GM21515 (cell line): Measurements from ENCODE around the gene USHBP1.
A peak's percentile ranks its signal among the peaks of the same experiment; 100 is the strongest.

ENCODE experiments used
- ATAC-seq: cut with Tn5 transposase; IDR thresholded peaks from one replicate; pipeline ENCODE4 v1.9.1; 2021; ENCODE audit not compliant: unreplicated experiment

USHBP1 gene

GRCh38 chr19:17240826-17241399 lies 23.6 kb downstream of the USHBP1 start:
- ATAC-seq: no peak

GRCh38 chr19:17240062-17240752 lies 24.3 kb downstream of the USHBP1 start:
- ATAC-seq: no peak

- ATAC-seq: no peak
These were observed 26.5 kb downstream of the USHBP1 start for GRCh38 chr19:17237747-17238706.

DNA sequence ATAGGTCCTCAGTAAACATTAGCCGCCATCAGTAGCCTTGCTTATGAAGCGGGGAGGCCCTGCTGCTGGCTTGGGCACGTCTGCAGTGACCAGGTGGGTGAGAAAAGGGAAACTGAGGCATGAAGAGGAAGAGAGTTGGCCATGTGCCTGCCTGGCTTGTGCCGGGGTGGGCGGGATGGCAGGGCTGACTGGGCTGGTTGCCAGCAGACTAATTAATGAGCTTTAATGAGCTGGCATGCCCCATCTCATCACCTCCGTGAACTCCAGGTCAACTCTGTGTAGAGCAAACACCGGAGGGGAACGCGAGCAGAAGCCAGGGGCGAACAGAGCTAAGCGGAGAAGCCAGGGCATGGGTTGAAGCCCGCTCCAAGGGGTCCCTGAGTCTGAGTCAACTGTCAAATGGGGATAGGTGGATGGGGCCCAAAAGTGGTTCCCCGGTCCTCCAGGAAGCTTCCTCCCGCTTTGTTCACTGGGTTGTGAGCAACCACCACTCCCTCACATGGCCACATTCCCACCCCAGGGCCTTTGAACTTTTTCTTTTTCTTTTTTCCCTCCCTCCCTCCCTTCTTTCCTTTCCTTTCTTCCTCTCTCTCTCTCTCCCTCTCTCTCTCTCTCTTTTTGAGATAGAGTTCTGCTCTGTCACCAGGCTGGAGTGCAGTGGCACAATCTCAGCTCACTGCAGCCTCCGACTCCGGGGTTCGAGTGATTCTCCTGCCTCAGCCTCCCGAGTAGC lies 27.6 kb downstream of the USHBP1 start:
- no peak for ATAC-seq

DNA sequence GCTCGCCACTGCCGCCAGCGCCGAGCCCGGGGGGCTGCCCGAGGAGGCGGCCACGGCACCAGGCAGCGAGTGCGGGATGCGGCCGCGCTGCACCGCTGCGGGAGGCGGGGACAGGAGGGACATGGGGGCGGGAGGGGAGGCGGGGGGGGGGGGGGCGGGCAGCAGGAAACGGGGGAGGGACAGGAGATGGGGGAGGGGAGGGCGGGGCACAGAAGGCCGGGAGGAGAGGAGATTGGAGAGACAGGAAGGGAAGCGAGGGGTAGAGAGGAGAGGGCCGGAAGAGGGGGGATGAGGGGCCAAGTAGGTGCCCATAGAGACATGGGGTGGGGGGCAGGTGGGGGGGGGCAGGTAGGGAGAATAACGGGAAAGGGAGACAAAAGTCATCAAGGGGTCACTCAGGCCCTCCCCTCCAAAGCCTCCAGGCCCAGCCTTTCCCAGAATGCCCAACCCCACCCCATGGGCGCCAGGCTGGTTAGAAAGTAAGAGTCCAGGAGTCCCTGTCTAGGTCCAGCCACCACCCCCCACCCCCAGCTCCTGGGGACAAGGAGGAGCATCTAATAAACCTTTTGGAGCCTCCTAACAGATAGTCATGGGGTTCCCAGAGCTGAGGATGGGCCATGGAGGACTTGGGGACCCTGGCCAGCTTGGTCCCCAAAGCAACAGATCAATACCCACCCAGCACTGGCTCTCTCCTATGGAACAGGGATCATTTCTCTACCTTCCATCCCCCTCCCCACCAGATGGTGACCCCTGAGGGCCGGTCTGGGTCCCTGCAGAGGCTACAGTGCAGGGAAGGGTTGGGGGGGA lies 28.4 kb downstream of the USHBP1 start:
- no peak for ATAC-seq

DNA sequence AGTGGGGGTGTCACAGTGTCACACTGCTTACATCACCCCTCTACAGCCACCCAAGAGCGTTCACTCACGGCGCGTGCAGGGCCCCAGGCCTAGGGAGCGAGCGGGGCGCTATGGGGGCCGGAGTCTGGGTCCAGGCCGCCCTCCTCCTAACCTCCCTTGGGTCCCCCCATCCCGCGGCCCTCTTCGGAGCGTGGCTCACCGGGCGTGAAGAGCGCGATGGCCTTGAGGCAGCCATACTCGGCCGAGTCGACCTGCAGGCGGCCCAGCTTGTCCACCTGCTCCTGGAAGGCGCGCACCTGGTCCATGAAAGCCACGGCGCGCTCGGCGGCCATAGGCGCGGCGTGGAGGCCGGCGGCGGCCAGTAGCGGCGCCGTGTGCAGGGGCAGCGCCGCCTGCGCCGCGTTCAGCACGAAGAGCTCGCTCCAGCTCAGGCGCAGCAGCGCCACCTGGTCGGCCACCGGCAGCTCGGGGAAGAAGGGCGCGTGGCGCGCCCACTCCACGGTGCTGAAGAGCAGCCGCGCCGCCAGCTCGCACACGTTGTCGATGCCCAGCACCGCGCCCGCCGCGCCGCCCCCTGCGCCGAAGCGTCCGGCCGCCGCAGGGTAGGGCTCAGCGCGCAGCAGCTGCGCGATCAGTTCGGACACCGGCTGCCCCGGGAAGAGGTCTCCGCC lies 29.1 kb downstream of the USHBP1 start:
- no peak for ATAC-seq

DNA sequence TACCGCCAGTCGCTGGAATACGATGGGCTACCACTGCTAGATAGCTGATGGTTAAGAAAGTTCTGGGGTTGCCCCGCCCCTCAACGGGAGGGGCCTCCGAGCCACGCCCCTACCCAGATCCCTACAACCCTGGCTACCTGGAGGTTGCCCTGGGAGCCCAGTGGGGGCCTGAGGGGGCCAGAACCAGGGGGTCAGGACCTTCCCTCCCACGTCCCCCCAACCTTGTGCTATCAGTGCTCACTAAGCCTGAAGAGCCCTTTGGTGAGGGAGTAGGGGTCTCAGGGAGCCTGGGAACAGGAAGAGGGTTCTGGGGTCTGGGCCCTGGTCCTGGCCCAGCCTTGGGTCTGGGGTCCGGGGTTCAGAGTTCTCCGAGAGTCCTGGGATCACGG lies 29.6 kb downstream of the USHBP1 start:
- ATAC-seq: peak; percentile 48

- no peak for ATAC-seq
These were observed 32.3 kb downstream of the USHBP1 start for GRCh38 chr19:17232258-17232657.

- ATAC-seq: no peak
These were observed 34.7 kb downstream of the USHBP1 start for GRCh38 chr19:17229890-17230289.

DNA sequence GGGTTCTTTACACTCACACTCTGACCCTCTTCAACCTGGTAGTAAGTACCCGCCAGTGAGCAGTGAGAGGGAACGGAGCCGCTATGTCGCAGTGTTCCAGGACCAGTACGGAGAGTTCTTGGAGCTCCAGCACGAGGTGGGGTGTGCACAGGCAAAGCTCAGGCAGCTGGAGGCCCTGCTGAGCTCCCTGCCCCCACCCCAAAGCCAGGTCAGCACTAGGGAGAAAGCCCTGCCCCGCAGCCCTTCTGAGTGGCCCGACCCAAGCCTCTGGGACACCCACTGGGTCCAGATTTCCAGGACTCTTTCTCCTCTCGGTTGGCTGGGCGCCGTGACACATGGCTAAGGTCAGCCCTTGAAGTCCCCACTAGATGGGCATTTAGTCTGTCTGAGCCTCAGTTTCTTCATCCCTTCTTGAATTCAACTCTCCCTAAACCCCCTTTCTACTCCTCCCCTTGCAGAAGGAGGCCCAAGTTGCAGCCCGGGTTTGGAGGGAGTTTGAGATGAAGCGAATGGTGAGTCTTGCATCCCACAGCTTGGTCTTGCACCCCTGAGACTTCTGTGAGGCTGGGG lies 36.7 kb downstream of the USHBP1 start:
- no peak for ATAC-seq

DNA sequence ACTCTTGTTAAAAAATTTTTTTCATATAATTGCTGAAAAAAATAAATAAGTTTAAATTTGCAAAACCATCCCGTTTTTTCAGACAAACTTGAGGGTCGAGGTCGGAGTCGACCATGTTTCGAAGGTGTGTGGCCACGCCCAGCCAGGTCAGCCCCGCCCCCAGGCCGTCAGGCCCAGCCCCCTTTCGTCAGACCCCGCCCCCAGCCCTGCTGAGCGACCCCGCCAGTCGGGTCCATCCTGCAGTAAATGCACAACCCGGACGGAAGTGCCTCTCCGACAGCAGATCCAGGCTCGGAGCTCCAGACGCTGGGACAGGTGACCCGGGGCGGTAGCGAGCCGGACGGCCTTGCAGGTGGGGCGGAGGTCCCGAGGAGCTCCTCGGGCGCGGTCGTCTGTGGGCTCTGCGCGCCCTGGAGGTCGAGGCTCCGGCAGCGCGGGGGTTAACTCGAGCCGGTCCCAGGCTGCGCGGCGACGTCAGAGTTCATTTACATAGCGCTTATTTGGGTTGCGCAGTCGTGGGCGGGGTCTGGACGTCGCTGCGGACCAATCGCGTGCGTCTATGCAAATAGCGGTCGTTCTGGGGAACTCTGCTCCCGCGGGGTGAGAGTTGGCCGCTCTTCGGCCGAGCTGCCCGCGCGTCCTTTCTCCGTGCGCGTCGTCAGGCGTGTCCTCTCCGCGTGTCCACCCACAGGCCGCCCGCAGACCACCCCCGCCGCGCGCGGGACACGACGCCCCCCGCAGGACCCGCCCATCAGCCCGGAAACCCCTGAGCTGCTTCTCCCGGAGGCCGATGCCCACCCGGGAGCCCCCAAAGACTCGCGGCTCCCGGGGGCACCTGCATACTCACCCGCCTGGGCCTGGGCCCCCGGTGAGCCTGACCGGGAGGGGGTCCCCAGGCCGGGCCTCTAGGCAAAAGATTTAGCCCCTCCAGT lies 38.3 kb downstream of the USHBP1 start, which contains the start of gene OCEL1:
TSS of gene OCEL1 (plus strand) at position 225 of the 932 bp plus-strand sequence. CDS start at position 247, 22 bp downstream.
- peak; percentile 87 for ATAC-seq

DNA sequence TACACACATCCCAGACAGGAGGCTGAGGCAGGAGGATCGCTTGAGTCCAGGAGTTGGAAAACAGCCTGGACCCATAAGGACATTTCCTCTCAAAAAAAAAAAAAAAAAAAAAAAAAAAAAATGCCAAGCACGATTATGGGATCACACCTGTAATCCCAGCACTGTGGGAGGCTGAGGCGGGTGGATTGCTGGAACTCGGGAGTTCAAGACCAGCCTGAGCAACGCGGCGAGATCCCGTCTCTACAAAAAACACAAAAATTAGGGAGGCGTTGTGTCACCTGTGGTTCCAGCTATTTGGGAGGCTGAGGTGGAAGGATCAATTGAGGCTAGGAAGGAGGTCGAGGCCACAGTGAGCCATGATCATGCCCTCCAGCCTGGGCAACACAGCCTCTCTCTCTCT lies 39.5 kb downstream of the USHBP1 start:
- ATAC-seq: no peak

DNA sequence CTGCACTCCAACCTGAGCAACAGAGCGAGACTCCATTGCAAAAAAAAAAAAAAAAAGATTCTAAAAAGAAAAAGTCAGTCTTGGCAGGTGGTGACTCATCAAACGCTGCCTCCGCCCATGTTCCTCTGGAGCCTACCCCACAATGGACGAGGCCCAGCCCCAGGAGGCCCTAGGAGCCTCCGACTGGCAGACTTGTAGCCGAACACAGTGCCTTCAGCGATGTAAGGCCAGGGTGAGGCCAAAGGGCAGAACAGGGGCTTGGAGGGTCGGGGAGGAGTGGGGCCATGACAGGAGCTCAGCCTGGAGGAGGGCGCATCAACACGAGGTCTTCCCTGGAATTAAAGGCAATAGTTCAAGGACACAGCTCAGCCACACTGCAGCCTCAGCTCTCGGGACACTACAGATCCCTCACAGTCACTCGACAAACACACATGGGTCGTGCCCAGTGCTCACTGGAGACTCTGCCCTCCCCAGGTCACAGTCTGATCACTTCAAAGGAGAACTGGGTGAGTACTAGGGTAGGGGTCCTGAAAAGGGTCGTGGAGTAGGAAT lies 44.3 kb downstream of the USHBP1 start:
- no peak for ATAC-seq

DNA sequence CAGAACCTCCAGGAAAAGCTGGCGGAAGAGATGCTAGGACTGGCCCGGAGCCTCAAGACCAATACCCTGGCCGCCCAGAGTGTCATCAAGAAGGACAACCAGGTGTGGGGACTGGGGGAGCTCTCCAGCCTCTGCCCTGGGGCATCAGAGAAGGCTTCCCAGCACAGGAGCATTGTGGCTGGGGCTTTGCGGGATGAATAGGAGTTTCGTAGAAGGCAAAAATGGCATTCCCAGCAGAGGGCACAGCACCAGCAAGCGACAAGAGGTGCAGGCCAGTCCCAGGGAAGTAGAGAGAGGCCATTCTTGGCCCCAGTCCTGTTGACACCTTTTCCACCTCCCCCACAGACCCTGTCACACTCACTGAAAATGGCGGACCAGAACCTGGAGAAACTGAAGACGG lies 45.3 kb downstream of the USHBP1 start:
- no peak for ATAC-seq

DNA sequence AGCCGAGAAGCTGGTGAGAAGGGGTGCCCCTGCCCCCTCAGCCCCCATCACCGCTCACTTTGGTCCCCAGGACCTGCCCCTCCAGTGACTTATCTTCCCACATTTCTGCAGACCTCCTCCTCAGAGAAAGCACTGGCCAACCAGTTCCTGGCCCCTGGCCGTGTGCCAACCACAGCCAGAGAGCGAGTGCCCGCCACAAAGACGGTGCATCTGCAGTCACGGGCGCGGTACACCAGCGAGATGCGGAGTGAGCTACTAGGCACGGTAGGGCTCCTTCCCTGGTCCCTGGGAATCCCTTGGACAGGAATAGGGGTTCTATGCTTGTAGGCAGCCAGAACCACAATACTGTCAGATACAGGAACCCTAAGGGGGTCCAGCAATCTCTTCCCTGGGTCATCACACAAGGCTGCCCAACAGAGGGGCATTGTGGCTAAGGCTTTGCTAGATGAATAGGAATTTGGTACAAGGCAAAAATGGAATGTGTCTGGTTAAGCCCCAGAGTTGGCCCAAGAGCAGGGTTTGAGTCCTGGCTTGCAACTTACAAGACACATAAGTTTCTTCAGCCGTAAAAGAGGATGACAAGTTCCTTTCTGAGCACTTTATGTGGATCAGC lies 48.4 kb downstream of the USHBP1 start:
- no peak for ATAC-seq

GRCh38 chr19:17215127-17215971 lies 49.2 kb downstream of the USHBP1 start, which contains the start of gene USE1:
USE1 (plus strand) TSS chr19:17215357; CDS start chr19:17215406, 49 bp downstream.
- peak; percentile 59 for ATAC-seq
